ENCODE results near the gene LBR. TPM values are rescaled to one million over a fixed set of nuclear protein-coding genes. Genes with fewer than 3 reads are reported as not detected.

The LBR gene
- total and polyA plus RNA-seq, 2 of the 4 experiments (the other 2 are of a cell fraction) = 21.3 to 24.9 TPM

GRCh38 chr1:225461533-225462428 is 33.9 kb upstream of the LBR start:
- no TSS peak for BruUV-seq (replicated peaks)
- H3K18ac ChIP-seq (ENCODE audit: low read depth, low read length) = no peak overlapping the region
- H3K9me3 ChIP-seq (ENCODE audit: control insufficient read depth, insufficient read depth, low read length) = no peaks in the 10 kb centered on the region
- H2BK15ac ChIP-seq (ENCODE audit: low read depth, low read length) = no peak overlapping the region
- 0 out of 2 replicates have a peak overlapping the region, but pooled peaks have one; percentile 51 for H2AK5ac ChIP-seq (ENCODE audit: low read depth, low read length)
- no peak overlapping the region for H3K23ac ChIP-seq (ENCODE audit: low read depth, low read length)
- peaks cover 14% of the 10 kb centered on the region for H3K4me1 ChIP-seq (ENCODE audit: control insufficient read depth, insufficient read depth, low read length)
- ChIA-PET CTCF (no interaction called here), POLR2A (ENCODE audit: unreplicated experiment) (no interaction called here)
- H4K20me1 ChIP-seq (ENCODE audit: insufficient read depth, low read length) = no peaks in the 10 kb centered on the region; the same call in 1 of the 2 replicates
- no peak overlapping the region for H3K14ac ChIP-seq (replicated peaks; ENCODE audit: low read depth, low read length)
- no peak overlapping the region for H3K4ac ChIP-seq (ENCODE audit: low read depth, low read length)
- no peak overlapping the region for H2BK5ac ChIP-seq (ENCODE audit: low read depth, low read length, poor library complexity, severe bottlenecking)
- H3K27me3 ChIP-seq (ENCODE audit: control insufficient read depth, insufficient read depth, low read length) = 0 out of 2 replicates have a peak, but pooled peaks cover 1% of the 10 kb centered on the region
- dilution Hi-C loops (cut with HindIII; ENCODE audit: low sequenced_read_pairs, unreplicated experiment) = loop anchor here (25.0 kb wide), 1 partner anchor 526 kb away; the partner anchor contains the start of gene SDE2
- H3K36me3 ChIP-seq (ENCODE audit: control insufficient read depth, insufficient read depth, low read length) = no peaks in the 10 kb centered on the region
- no peak overlapping the region for H2BK120ac ChIP-seq (ENCODE audit: low read depth, low read length)
- no peak overlapping the region for H2AK9ac ChIP-seq (replicated peaks; ENCODE audit: low read depth, low read length, poor library complexity)
- DNase-seq = no peak
- H3K79me1 ChIP-seq (ENCODE audit: low read depth in 1 of 2, low read length in 2 of 2) = no peaks in the 10 kb centered on the region
- no peak overlapping the region for H2AFZ ChIP-seq (replicated peaks; ENCODE audit: low read length, poor library complexity)
- peaks cover 12% of the 10 kb centered on the region for H3K9me1 ChIP-seq (ENCODE audit: insufficient read depth, low read length)
- no peak overlapping the region for H3K27ac ChIP-seq (ENCODE audit: insufficient read depth, low read length)
- no peak for ATAC-seq (ENCODE audit: low read depth)
- WGBS, 2 experiments (ENCODE audit: extremely low coverage in 2 of 2, insufficient read length in 1 of 2) = 66% methylated on average over 5 of the region's 19 CpGs; no CpG with 5 or more reads in 1 of the 2 experiments
- H2BK20ac ChIP-seq (ENCODE audit: low read depth, low read length) = no peak overlapping the region
- no peak overlapping the region for H3K4me2 ChIP-seq (ENCODE audit: low read depth, low read length)
- H4K8ac ChIP-seq (ENCODE audit: low read depth in 2 of 2, low read length in 2 of 2) = no peak overlapping the region
- H3K9ac ChIP-seq (ENCODE audit: low read depth, low read length) = no peak overlapping the region
- intact Hi-C loops (cut with micrococcal nuclease) = no loop called here
- no peak overlapping the region for H3K4me3 ChIP-seq (ENCODE audit: insufficient read depth, low read depth, low read length)
- no peak overlapping the region for H4K91ac ChIP-seq (ENCODE audit: insufficient read depth, low read depth, low read length)
- H4K5ac ChIP-seq (ENCODE audit: low read depth, low read length) = no peak overlapping the region
- H3K56ac ChIP-seq (ENCODE audit: extremely low read depth, insufficient read depth, low read length) = no peak overlapping the region
- in situ Hi-C loops (cut with MboI; ENCODE audit: low sequenced_read_pairs) = no loop called here
- TF ChIP-seq FOS (IDR thresholded peaks at IDR 0.05; ENCODE audit: low read depth, low read length) (no peak), MAFK (IDR thresholded peaks at IDR 0.05; ENCODE audit: low read depth, low read length) (no peak), ELK1 (IDR thresholded peaks at IDR 0.05; ENCODE audit: borderline replicate concordance, low read depth, low read length) (no peak), NFE2L2 (IDR thresholded peaks at IDR 0.05; ENCODE audit: low read depth, low read length) (no peak), CHD1 (IDR thresholded peaks at IDR 0.05; ENCODE audit: low read depth, low read length) (no peak), USF2 (IDR thresholded peaks at IDR 0.05; ENCODE audit: low read depth, low read length) (no peak), RFX5 (IDR thresholded peaks at IDR 0.05; ENCODE audit: low read depth, low read length) (no peak), RCOR1 (IDR thresholded peaks at IDR 0.05; ENCODE audit: insufficient replicate concordance, low read length) (no peak), SMC3 (IDR thresholded peaks at IDR 0.05; ENCODE audit: low read depth, low read length) (no peak), POLR2A (IDR thresholded peaks at IDR 0.05; ENCODE audit: low read depth, low read length) (no peak), MAZ (IDR thresholded peaks at IDR 0.05; ENCODE audit: borderline replicate concordance, low read depth, low read length) (no peak), CEBPB (IDR thresholded peaks at IDR 0.05; ENCODE audit: low read depth, low read length) (no peak), RAD21 (IDR thresholded peaks at IDR 0.05; ENCODE audit: low read length) (no peak)
- TF ChIP-seq, protein P1, sequence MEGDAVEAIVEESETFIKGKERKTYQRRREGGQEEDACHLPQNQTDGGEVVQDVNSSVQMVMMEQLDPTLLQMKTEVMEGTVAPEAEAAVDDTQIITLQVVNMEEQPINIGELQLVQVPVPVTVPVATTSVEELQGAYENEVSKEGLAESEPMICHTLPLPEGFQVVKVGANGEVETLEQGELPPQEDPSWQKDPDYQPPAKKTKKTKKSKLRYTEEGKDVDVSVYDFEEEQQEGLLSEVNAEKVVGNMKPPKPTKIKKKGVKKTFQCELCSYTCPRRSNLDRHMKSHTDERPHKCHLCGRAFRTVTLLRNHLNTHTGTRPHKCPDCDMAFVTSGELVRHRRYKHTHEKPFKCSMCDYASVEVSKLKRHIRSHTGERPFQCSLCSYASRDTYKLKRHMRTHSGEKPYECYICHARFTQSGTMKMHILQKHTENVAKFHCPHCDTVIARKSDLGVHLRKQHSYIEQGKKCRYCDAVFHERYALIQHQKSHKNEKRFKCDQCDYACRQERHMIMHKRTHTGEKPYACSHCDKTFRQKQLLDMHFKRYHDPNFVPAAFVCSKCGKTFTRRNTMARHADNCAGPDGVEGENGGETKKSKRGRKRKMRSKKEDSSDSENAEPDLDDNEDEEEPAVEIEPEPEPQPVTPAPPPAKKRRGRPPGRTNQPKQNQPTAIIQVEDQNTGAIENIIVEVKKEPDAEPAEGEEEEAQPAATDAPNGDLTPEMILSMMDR (conservative IDR thresholded peaks at IDR 0.05; ENCODE audit: low read depth, low read length) = no peak

All from IMR-90 (cell line).